ENCODE results near the gene SLC16A5.
"Not testable (repeated sequence)": the region's sequence is repeated elsewhere in the genome, so short reads cannot be mapped to it uniquely, and the experiment has no call there.

The SLC16A5 gene

GRCh38 chr17:75111777-75112335 lies 24.1 kb downstream of the SLC16A5 start:
- DNase-seq: no peak

- DNase-seq: peak; percentile 72 to 94 (median 86)
Measured at GRCh38 chr17:75113798-75114551, 26.2 kb downstream of the SLC16A5 start.

DNA sequence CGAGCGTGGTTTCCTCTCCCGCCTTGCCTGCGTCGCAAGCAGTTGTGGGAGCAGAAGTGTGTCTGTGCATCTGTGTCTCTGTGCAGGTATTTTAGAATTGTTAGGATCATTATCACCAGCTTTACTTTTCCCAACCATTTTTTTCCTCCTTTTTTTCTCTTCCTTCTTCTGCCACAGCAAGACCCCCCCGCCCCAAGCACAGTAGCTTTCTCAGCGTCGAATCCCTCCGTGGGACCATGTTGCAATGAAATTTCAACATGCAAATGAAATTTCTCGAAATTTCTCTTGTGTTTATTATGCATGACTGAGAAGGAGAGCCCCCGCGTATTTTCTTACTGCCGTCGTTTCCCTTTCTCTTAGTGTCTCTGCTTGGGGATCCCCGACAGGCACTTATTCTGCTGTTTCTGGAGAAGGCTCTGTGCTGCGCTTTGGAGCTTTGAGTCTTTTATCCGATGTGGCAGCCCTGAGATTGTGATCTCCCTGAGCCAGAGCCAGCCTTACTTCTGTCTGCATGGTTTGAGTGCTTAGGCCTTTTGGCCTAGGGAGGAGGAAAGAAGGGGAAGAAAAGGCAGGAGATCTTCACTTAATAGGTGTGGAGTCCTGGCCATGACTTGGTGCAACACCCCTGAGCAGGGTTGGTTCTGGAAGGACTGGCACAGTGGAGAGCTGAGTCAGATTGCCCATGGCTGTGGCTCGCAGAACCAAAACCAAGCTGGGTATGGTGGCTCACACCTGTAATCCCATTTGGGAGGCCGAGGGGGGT lies 27.0 kb downstream of the SLC16A5 start:
- no peak for DNase-seq

DNA sequence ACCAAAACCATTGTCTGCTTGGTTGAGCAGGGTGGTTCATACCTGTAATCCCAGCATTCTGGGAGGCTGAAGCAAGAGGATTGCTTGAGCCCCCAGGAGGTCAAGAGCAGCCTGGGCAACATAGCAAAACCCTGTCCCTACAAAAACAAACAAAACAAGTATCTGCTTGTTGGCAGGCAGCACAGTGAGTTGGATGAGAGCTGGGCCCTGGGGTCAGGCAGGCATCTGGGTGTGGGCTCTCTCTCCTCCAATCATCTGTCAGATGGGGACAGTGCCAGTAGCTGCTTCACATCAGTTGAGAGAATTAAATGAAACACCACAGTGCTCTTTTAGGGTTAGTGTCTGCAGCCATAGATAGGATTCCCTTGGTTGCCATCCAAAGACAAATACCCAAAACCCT lies 27.8 kb downstream of the SLC16A5 start:
- no peak for DNase-seq

DNA sequence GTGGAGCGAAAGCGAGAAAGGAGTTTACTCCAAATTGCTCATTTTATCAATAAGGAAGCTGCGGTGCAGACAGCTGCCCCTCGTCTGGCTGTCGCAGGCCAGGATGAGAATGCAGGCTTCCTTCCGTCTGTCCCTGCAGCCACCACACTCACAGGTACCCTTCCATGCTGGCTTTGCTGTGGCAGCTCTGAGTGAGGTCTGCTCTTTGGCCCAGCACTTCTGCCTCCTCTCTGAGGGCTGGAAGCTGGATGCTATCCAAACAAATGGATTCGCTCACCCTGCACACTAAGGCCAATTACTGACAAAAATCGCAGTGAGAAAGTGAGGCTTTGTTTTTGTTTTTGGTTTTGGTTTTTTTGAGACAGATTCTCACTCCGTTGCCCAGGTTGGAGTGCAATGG lies 29.0 kb downstream of the SLC16A5 start:
- no peak for DNase-seq

DNA sequence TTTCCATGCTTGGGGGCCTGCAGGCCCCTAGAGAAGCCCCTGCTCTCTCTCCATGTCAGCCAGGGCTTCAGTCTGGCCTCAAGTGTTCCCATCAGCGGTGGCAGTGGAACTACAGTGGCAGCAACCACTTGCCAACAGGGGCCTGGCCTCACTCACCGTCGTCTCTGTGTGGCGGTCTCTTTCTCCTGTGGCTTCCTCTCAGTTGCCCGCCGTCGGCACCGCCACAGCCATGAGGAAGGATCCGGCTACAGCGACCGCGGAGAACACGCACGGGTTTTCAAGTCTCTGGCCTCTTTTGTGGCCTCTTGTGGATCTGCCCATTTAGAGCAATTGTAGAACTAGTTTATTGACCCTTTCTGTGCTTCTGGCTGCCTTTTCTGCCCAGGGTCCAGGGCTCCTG lies 30.6 kb downstream of the SLC16A5 start:
- DNase-seq: no peak

DNA sequence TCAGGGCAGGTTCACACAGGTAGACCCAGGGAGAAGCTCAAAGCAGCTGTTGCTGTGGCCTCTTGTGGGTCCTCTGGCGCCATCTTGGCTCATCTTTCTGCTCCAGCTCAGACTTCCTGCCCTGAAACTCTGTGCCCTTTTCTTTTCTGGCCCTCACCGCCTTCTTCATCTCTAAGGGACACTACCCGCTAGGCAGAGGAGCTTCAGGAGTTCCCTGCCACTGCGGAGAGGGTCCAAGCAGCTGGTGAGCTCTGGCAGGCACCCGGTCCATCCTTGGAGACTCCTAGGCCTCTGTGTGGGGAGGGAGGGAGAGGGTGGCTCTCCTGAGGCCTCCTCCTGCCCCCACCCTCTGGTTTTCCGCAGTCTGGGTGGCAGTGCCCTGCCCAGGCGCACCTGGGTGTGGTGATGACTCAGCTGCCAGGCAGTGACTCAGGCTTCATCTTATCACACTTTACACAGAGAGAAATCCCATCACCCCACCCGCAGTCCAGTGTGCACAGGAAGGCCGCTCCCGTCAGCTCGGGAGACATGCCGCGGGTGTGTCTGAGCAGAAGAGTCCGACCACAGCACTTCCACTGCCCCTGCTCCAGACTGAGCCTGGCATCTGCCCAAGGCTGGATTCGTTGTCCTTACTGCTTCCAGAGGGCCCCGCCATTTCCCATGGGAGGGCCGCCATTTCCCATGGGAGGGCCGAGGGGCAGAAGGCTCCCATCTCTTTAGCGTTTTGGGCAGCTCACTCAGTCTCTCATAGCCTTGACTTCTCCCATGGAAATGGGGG lies 36.5 kb downstream of the SLC16A5 start:
- DNase-seq: peak in 1 of 6 experiments; percentile 12

DNA sequence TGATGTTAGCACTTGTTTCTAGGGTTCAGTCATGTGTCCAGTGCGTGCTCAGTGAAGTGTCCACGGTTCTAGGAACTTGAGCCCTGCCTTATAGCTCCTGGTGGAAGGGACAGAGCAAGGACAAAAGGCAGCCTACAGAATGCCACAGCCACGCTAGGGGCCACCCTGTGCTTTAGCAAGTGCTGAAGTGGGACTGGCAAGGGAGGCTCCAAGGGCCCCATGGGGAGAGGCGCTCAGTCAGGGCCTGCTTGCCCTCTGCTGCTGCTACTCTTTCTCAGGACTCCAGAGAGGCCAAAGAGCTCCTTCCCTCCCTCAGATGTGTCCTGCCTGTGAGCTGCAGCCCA lies 37.0 kb downstream of the SLC16A5 start:
- no peak for DNase-seq

- DNase-seq: no peak
Measured at GRCh38 chr17:75125984-75126383, 38.2 kb downstream of the SLC16A5 start.

- DNase-seq: no peak
Measured at GRCh38 chr17:75126954-75127353, 39.2 kb downstream of the SLC16A5 start.

DNA sequence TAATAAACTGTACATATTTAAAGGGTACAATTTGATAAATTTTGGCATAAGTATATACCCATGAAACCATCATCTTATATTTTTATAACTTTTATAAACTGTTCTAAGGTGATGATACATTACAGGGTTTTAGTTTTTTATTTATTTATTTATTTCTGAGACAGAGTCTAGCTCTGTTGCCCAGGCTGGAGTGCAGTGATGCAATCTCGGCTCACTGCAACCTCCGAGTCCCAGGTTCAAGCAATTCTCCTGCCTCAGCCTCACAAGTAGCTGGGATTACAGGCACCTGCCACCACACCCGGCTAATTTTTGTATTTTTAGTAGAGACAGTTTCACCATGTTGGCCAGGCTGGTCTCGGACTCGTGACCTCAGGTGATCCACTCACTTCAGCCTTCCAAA lies 40.2 kb downstream of the SLC16A5 start:
- not testable (repeated sequence) for DNase-seq

DNA sequence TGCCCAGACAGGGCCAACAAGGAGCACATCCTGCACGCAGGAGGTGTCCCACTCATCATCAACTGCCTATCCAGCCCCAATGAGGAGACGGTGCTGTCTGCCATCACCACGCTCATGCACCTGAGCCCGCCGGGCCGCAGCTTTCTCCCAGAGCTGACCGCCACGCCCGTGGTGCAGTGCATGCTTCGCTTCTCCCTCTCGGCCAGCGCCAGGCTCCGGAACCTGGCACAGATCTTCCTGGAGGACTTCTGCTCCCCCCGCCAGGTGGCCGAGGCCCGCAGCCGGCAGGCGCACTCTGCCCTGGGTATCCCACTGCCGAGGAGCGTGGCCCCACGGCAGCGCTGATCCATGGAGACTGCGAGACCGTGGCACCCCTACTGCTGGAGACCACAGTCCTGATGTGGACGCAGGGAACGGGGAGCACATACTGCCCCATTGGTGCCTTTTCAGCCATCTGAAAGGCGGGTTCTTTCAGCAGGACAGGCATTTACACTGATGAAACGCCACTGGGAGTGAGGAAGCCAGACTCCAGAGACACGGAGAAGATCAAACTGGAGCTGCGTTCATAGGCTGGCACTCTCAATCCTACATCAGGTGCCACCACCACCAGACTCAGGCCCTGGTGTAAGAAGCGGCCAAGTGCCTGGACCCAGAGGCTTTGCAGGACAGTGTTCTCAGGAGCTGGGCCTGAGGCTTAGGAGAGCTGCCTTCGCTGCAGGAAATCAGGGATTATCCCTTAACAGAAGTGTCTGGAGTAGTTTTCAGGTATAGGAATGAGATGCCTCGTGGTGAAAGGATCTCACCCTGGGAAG lies 41.1 kb downstream of the SLC16A5 start:
- no peak for DNase-seq

DNA sequence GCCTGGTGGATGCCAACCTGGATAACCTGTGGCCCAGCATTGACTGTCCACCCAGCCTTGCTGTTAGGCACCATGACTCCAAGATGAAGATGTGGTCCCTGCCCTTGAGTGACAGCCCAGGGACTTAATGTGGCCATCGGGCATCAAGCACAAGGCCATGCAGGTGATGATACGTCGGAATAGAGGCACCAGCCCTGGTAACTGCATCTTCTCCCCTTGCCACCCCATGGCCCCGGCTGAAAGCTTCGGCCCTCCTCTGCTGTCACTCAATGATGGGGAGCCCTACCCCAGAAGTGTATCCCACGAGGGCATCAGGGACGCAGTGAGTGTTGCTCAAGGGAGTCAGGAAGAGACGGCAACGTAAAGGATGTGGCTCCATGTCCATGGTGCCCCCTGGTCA lies 41.8 kb downstream of the SLC16A5 start:
- no peak for DNase-seq

DNA sequence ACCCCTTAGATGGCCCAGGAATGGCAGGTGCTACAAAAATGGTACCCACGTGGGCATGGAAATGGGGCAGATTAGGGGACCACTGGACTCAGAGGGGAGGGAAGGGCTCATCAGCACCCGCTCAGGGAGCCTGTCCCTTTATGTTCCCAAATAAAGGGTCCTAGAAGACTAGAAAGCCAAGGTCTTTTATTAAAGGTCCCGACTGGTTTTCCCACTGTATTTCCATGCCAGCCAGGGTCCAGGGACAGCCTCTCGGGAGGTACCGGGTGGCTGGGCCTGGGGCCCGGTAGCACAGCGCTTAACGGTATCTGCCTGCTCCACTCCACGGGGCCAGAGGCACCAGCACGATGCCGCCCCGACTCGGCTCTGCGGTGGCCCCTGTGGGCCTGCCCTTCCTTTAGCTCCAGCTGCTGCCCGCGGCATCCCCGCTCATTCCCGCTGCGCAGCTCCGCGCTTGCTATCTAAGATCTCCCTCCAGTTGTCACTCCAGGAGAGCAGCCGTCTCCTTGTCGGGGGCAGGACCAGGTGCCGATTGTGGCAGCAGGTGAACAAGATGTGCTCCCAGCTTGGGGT lies 42.4 kb downstream of the SLC16A5 start:
- no peak for DNase-seq

DNA sequence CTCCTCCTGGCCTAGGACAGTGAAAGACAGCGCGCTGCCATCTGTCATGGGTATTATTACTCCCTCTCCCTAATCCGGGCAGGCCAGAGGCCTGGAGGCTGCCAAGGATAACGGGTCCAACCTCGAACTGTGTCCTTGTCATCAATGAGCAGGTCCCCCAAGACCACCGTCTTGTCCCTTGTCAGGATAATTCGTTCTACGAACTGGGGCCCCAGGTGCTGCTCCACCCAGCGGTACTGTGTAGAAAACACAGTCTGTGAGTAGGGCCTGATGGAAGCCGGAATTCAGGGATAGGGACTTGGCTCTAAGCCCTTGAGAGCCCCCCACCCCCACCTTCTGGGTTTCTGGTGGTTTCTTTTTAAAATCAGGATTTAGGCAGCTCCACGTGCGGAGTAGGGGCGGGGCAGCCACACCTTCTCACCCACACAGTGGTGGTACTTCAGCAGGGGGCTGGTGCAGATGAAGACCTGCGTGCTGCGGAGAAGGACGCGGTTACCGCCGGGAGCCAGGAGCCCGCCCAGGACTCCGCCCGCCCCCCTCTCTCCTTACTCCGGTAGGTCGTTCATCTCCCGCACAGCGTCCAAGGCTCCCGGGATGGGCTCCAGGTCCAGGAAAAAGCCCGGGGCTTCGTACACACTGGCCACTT lies 43.0 kb downstream of the SLC16A5 start:
- peak; percentile 18 to 58 (median 38) for DNase-seq

- peak; percentile 27 to 60 (median 50) for DNase-seq
Measured at GRCh38 chr17:75131278-75132017, 43.7 kb downstream of the SLC16A5 start, which contains the start of gene NT5C. TSS of gene NT5C (minus strand) at chr17:75131742. CDS start at chr17:75131707, 35 bp downstream.

- DNase-seq: peak in 1 of 6 experiments; percentile 18
Measured at GRCh38 chr17:75132018-75133000, 44.6 kb downstream of the SLC16A5 start.

- DNase-seq: no peak
Measured at GRCh38 chr17:75133001-75133400, 45.2 kb downstream of the SLC16A5 start.

- DNase-seq: not testable (repeated sequence)
Measured at GRCh38 chr17:75133607-75134347, 46.0 kb downstream of the SLC16A5 start.
